GM19025 (cell line): ENCODE results near the gene KNSTRN.

Source experiments
- ATAC-seq: cut with Tn5 transposase; IDR thresholded peaks from one replicate; pipeline ENCODE4 v1.9.1; 2021; ENCODE audit warnings: mild to moderate bottlenecking, low read depth, moderate library complexity; ENCODE audit not compliant: unreplicated experiment

Gene KNSTRN

GRCh38 chr15:40424483-40425115 is 42.1 kb downstream of the KNSTRN start:
- ATAC-seq = no peak

GRCh38 chr15:40425681-40426080 is 43.2 kb downstream of the KNSTRN start:
- no peak for ATAC-seq

GRCh38 chr15:40427188-40427587 is 44.7 kb downstream of the KNSTRN start:
- ATAC-seq = no peak

- no peak for ATAC-seq
Observed at GRCh38 chr15:40428185-40428584, 45.7 kb downstream of the KNSTRN start.

- no peak for ATAC-seq
Observed at GRCh38 chr15:40429068-40429710, 46.7 kb downstream of the KNSTRN start.

- ATAC-seq = no peak
Observed at GRCh38 chr15:40430271-40430805, 47.8 kb downstream of the KNSTRN start.

- ATAC-seq = no peak
Observed at GRCh38 chr15:40435023-40435709, 52.6 kb downstream of the KNSTRN start.

- ATAC-seq = no peak
Observed at GRCh38 chr15:40435710-40436089, 53.2 kb downstream of the KNSTRN start.

- no peak for ATAC-seq
Observed at GRCh38 chr15:40436116-40436891, 53.8 kb downstream of the KNSTRN start.

- no peak for ATAC-seq
Observed at GRCh38 chr15:40436892-40437751, 54.6 kb downstream of the KNSTRN start.

GRCh38 chr15:40437752-40438687 is 55.5 kb downstream of the KNSTRN start:
- no peak for ATAC-seq

GRCh38 chr15:40438712-40439111 is 56.2 kb downstream of the KNSTRN start:
- ATAC-seq = no peak

- ATAC-seq = no peak
Observed at GRCh38 chr15:40439461-40439959, 57.0 kb downstream of the KNSTRN start.

- ATAC-seq = no peak
Observed at GRCh38 chr15:40439960-40440742, 57.6 kb downstream of the KNSTRN start.

- peak; percentile 92 for ATAC-seq
Observed at GRCh38 chr15:40440743-40441564, 58.4 kb downstream of the KNSTRN start, which contains the start of gene BAHD1. BAHD1 (plus strand) TSS chr15:40440953; CDS start chr15:40458465, 17,512 bp downstream.

GRCh38 chr15:40441565-40442531 is 59.3 kb downstream of the KNSTRN start:
- ATAC-seq = peak; percentile 7
